Cortex of kidney (tissue), 1 donor: ENCODE measurements around the gene ADAMTS4.

ENCODE experiments used
- DNase-seq: peaks from one replicate; lab custom pipeline; 2025; lab: John Stamatoyannopoulos, UW

ADAMTS4 gene

DNA sequence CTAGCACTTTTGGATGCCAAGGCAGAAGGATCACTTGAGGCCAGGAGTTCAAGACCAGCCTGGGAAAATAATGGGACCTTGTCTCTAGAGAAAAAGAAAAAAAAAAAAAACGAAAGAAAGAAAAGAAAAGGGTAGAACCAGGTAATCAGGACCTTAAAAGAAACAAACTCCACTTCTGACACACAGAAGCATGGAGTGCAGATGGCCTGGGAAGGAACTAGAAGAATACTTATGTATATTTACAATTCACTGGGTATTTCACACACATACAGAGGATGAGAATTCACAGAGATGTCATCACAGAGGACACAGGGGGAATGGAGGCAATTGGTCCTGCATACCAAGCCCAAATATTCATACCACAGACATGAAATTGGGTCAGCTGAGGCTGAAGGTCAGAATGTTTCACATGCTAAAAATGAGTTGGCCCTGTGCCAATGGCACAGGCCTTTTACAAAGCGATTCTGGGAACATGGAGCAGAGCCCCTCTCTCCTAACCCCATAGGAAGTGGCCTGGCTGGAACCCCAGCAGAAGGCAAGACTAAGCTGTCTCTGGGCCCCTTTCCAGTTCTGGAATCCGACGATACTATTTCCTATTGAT is 26.0 kb downstream of the ADAMTS4 start:
- no peak for DNase-seq

DNA sequence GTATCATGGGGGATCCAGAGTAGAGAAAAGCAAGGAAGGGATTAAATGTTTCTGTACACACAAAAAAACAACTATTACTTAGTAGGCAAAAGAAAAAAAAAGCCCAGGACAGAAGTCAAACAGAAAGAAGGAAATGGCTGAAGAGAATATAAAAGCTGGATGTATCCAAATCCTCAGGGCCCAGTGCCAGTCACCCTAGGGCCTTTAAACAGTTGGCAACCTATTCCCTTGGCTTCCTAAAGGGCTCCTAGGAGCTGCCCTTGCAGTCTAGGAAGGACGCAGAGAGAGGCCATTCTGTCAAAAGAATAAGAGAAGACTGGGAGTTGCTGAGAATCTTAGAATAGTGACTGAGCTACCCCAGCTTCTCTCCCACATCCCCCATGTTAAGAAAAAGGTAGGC is 26.5 kb downstream of the ADAMTS4 start:
- DNase-seq: no peak

DNA sequence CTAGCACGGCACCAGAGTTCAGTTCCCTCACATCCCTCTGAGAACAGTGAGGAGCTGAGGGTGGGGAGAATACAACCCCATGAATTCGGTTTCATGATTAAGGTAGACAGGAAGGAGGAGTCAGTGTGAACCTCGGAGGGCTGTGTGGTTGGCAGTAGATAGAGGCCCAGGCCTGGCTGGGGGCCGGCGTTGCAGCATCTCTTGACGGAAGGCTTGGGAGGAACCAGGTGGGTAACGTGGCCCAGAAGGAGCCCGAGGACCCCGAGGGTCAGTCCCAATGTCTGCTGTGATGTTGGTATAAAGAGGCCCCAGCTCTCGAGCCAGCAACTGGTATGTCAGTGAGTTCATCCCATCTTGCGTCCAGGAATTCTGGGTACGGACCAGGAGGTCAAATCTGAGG is 27.2 kb downstream of the ADAMTS4 start:
- DNase-seq: no peak

DNA sequence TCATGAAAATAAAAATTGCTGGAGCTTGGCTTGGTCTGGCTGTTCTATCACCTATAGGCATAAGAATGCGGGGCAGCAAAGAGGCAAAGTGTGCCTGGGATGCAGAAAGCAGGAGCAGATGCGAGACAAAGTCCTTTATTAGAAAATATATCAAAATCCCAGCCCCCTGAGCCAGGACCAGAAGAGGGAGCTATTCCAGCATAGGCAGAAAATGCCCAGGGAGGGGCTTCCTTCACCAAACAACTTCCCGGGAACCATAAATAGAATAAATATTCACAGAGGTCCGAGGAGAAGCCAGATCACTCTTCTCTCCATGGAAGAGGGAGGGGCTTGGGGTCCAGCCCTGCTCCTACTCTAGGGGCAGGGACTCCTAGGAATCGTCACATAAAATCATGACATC is 27.7 kb downstream of the ADAMTS4 start:
- no peak for DNase-seq

DNA sequence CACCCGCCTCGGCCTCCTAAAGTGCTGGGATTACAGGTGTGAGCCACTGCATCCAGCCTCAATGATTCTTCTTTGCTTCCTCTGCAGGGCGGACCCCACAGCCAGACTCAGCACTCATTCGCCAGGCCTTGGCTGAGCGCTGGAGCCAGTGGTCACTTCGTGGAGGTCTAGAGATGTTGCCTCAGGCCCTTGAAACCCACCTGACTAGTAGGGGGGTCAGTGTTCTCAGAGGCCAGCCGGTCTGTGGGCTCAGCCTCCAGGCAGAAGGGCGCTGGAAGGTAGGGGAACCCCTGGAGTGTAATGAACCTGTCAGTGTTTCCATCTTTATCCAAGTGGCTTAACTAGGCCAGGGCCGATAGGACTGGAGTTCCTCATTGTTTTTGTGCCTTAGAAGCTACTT is 29.9 kb downstream of the ADAMTS4 start:
- DNase-seq: no peak

DNA sequence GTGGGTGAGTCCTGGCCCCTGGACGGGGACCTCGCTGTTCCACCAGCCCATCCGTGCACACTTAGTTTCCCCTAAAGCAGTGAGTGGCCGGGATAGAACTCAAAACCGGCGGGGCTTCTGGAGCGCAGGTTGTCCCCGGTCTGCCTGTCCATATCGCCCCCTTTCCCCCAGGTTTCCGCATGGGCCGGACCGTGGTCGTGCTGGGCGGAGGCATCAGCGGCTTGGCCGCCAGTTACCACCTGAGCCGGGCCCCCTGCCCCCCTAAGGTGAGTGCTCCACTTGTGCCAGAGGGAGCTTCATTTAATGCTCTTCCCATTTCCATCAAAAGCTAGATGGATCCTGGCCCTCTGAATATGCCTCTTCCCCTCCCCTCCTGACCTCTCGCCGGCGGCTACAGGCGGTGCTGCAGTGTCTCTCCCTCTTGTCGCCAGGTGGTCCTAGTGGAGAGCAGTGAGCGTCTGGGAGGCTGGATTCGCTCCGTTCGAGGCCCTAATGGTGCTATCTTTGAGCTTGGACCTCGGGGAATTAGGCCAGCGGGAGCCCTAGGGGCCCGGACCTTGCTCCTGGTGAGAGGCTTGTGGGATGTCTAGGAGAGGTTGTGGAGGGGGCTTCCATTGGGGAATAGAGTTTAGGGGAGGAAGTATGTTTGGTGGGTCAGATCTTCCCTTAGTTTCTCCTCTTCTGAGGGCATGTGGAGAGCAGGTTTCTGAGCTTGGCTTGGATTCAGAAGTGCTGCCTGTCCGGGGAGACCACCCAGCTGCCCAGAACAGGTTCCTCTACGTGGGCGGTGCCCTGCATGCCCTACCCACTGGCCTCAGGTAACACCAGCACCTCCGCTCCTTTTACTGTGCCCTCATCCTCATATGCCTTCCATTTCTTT is 31.9 kb downstream of the ADAMTS4 start:
- no peak for DNase-seq

DNA sequence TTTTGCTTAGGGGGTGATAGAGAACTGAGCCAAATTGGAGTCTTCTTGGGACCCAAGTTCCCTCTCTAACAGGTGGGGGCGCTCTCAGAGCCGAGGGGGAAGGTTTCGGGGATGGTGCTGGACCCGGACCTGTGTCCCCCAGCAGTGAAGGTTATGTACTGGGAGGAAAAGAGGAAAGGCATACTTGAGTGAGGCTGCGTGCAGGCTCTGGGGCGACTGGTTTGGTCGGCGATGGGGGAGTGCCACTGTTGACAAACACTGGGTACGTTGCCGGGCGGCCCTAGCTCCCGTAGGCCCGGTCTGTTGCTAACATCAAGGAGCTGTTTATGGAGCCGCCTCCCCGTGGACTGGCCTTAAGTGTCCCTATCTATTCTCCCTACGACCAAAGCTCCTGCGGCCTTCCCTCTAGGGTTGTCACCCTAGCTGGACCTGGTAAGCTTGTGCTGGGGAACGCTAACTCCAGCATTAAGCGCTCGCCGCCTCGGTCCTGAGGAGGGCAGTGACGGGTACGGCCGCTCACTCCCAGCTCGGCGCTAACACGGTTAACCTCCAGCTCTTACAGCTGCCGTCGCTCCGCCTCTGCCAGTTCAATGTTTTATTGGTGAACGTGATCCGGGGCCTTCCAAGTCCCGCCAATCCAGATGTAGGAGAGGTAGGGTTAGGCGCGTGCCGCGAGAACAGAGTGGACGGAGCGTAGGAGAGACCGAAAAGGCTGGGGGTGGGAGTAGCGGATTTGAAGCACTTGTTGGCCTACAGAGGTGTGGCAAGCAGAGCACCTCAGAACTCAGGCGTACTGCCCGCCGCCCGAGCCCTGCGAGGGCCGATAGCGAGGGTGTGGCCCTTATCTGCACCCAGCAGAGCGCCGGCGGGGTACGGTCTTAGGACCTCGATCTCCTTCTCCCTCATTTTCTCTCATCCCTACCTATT is 32.8 kb downstream of the ADAMTS4 start, which contains the start of gene PPOX:
TSS of gene PPOX (plus strand) at position 685 of the 927 bp plus-strand sequence. CDS start 422 bp downstream, outside the sequence.
- no peak for DNase-seq

DNA sequence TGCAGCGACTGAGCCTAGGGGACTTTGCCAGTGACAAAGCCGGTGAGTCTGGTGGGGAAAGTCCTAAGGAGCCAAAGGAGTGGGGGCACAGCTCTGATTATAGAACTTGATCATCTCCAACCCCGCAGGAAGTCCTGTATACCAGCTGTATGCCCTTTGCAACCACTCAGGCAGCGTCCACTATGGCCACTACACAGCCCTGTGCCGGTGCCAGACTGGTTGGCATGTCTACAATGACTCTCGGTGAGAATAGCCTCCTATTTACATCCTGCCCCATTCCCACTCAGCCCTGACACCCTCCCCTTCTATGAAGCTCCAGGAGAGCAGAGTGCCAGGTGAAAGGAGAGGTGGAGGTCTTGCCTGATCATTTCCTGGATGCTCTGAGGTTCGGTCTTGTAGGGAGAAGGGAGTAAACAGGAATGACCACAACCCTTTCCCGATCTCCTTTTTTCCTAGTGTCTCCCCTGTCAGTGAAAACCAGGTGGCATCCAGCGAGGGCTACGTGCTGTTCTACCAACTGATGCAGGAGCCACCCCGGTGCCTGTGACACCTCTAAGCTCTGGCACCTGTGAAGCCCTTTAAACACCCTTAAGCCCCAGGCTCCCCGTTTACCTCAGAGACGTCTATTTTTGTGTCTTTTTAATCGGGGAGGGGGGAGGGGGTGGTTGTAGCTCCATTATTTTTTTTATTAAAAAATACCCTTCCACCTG is 33.8 kb downstream of the ADAMTS4 start:
- DNase-seq: no peak

DNA sequence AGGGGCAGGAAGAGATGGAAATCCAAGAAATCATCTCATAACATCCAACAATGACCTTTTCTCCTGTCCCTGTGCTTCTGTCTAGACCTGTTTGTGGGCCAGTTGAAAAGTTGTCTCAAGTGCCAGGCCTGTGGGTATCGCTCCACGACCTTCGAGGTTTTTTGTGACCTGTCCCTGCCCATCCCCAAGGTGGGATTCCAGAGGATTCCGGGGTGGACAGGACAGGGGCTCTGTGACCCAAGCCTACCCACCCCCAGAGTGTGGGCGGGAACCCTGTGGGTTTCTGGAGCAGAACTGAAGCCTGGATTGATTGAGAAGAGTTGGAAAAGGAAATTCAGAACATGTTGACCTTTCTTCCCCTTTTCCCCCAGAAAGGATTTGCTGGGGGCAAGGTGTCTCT is 35.1 kb downstream of the ADAMTS4 start:
- no peak for DNase-seq

DNA sequence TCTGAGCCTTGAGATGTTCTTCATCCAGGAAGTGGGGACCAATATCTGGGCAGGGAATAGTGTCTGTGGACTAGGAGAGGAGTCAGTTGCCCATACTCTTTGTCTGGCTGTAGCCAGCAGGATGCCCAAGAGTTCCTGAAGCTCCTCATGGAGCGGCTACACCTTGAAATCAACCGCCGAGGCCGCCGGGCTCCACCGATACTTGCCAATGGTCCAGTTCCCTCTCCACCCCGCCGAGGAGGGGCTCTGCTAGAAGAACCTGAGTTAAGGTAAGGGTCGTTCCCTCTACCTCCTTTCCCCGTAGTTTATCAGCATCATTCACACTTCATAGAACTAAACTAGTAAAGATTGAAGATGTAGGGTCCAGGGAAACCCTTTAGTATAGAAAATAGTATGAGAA is 36.0 kb downstream of the ADAMTS4 start:
- DNase-seq: no peak

DNA sequence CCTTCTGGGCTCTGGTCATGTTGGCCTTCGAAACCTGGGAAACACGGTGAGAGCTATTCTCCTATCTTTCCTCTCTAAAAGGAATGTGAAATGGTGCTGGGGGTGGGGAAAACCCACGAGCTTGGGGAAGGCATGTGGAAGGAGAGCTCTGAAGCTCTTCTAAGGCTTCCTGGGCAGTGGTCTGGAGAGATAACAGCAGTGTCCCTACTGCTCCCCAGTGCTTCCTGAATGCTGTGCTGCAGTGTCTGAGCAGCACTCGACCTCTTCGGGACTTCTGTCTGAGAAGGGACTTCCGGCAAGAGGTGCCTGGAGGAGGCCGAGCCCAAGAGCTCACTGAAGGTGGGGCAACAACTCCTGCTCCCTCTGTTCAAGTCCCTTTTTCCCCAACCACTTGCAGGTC is 36.8 kb downstream of the ADAMTS4 start:
- no peak for DNase-seq

DNA sequence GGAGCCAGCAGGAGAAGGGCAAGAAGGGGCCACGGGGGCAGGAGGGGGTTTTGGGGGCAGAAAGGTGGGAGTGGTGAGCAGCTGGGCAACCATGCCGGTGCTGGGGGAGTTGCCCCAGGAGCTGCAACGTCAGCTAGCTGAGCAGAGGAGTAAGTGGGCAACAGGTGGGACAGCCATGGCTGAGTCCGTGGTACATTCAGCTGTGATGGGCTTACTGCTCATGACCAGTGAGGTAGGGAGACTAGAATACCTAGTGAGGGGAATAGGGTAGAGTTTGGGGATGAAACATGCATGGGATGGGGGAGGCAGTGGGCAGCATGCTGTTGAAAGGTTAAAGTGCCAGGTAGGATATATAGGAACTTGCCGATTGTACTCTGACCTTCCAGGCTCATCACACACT is 37.2 kb downstream of the ADAMTS4 start:
- DNase-seq: no peak

DNA sequence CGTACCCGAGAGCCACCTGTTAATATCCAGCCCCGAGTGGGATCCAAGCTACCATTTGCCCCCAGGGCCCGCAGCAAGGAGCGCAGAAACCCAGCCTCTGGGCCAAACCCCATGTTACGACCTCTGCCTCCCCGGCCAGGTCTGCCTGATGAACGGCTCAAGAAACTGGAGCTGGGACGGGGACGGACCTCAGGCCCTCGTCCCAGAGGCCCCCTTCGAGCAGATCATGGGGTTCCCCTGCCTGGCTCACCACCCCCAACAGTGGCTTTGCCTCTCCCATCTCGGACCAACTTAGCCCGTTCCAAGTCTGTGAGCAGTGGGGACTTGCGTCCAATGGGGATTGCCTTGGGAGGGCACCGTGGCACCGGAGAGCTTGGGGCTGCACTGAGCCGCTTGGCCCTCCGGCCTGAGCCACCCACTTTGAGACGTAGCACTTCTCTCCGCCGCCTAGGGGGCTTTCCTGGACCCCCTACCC is 38.1 kb downstream of the ADAMTS4 start:
- no peak for DNase-seq

DNA sequence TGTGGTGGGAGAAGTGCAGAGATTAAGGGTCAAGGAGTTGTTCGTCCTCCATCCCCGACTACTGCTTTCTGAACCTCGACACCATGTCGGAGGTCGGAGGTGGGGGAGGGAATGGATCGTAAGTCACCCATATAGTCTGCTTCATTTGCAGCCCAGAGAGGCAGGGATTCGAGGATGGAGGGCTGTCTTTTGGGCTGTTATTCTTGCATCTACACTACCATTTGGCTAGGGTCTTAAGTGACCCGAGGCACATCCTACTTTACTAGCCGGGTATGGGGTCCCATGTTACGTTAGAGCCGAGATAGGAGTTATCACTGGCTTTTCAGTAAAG is 39.0 kb downstream of the ADAMTS4 start:
- DNase-seq: no peak

DNA sequence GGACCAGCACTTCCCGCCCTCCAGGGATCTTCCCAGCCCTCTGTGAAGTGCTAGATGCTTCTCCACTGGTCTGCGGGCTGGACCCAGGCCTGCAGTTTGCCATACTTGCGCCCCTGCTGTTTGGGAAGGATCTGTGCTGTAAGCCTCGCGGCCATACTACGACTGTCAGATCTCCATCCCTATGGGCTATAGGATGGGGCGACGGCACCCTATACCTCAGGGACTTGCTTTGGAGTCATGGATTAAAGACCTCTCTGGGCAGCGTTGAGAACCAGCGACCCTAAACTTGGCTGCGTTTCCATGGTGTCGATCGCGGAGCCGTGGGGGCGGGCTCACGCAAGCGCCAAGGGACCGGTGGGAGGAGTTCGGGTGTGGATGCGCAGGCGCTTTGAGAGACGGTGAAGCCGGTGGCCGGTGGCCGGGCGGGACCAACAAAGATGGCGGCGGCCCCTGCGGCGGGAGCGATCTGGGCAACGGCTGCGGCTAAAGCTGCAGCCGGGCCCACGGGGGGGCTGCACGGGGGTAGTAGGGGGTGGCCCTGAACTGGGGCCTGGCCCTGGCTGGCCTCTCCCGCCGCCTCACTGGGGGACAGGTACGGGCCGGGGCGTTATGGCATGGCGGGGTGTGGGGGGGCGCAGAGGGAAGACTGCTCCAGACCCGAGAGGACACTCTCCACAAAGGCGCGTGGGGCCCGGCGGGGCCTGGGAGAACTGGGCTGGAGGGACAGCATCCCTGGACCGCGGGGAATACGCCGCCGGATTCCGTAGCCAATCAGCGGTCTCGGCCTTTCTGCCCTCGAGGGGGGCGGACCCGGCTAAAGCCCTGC is 39.6 kb downstream of the ADAMTS4 start, which contains the start of gene USP21:
TSS of gene USP21 (plus strand) at position 414 of the 826 bp plus-strand sequence. CDS start 1,141 bp downstream, outside the sequence.
- peak; percentile 38 for DNase-seq

DNA sequence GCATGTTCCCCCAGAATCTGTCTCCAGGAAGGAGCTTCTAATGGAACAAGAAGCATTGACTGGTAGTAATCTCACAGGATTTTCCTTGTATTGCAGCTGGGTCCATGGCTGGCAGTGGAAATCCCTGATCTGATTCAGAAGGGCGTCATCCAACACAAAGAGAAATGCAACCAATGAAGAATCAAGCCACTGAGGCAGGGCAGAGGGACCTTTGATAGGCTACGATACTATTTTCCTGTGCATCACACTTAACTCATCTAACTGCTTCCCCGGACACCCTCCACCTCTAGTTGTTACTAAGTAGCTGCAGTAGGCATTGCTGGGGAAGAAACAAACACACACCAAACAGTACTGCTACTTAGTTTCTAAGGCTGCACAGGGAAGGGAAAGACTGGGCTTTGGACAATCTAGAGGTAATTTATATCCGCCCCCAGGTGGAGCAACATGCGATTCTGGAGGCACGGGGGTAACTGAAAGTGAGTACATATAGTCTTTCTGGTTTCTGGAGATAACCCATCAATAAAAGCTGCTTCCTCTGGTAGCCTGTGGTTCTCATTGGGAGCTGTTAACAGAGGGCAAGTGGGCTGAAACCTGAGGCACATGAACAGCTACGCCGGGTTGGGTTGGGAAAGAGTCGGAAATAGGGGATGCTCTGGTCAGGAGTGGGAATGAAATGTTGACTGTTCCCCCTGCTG is 40.4 kb downstream of the ADAMTS4 start:
- no peak for DNase-seq

DNA sequence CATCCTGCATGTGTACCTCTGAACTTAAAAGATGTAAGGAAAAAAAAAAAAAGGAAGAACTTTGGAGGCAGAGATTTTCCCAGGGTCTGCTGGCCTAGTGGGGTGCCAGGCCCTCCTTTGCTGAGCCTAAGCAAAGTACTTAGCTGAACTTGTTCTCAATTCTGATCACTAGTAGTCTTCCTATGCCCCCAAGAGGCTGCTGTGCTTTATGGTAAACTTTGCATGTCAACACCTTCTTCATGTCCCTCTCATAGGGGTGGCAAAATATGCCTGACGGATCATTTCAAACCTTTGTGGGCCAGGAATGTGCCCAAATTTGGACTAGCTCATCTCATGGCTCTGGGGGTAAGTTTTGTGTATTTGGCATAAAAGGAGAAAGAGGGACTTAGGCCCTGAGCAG is 41.0 kb downstream of the ADAMTS4 start:
- no peak for DNase-seq

DNA sequence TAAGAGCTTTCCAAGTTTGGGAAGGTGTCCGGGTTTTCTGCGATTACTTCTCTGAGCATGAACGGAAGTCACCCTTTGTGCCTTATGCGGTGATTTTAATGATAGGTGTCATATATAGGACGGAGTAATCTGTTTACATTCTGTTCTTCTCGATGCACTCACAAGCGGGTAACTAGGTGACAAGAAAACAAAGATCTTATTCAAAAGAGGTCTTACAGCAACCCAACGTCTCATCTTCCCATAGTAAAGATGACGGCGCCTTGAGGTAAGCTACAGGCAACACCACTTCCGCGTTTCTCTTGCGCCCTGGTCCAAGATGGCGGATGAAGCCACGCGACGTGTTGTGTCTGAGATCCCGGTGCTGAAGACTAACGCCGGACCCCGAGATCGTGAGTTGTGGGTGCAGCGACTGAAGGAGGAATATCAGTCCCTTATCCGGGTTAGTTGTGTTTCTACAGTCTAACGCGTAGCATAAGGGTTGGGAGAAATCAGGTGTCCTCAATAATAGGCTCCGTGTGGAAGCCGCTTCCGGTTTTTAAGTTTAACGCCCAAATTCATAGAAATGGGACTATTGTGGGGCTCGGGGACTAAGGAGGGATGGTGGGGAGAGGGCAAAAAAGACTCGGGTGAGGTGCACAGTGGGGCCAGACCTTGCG is 45.0 kb downstream of the ADAMTS4 start, which contains the start of gene UFC1:
TSS of gene UFC1 (plus strand) at position 297 of the 656 bp plus-strand sequence. CDS start at position 317, 20 bp downstream.
- no peak for DNase-seq

DNA sequence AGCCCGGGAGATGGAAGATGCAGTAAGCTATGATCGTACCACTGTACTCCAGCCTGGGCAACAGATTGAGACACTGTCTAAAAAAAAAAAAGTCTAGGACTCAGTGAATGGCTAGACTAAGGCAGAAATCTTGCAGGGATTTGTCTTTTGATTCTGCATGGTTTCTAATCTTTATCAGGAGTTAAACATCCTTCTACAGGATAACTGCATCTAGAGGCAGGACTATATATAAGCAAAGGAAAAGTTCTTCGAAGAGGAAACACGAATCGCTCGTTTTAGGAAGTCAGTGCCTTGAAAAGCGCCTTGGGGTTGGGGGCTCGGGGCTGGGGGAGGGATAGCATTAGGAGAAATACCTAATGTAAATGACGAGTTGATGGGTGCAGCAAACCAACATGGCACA is 45.7 kb downstream of the ADAMTS4 start:
- no peak for DNase-seq
